Globus pallidus (tissue), 1 donor: ENCODE measurements around the gene P2RY8.
"Not testable (repeated sequence)": the region's sequence is repeated elsewhere in the genome, so short reads cannot be mapped to it uniquely, and the experiment has no call there.

Experiments used
- DNase-seq: peaks from one replicate; pipeline ENCODE4 v3.0.0-alpha.2; 2015; ENCODE audit warnings: low spot score

P2RY8 gene

DNA sequence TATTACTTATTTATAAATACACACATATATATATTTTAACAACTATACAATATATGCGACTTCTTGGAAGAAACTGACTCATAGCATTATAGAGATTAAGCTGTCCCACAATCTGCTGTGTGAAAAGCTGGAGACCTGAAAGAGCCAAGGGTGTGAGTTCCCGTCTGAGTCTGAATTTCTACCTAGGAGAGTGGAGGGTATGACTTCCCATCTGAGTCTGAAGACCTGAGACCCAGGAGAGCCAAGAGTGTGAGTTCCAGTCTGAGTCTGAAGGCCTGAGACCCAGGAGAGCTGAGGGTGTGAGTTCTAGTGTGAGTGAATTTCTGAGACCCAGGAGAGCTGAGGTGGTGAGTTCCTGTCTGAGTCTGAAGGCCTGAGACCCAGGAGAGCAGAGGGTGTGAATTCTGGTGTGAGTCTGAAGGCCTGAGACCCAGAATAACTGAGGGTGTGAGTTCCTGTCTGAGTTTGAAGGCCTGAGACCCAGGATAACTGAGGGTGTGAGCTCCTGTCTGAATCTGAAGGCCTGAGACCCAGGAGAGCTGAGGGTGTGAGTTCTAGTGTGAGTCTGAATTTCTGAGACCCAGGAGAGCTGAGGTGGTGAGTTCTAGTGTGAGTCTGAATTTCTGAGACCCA is 8.9 kb upstream of the P2RY8 start:
- DNase-seq = no peak

DNA sequence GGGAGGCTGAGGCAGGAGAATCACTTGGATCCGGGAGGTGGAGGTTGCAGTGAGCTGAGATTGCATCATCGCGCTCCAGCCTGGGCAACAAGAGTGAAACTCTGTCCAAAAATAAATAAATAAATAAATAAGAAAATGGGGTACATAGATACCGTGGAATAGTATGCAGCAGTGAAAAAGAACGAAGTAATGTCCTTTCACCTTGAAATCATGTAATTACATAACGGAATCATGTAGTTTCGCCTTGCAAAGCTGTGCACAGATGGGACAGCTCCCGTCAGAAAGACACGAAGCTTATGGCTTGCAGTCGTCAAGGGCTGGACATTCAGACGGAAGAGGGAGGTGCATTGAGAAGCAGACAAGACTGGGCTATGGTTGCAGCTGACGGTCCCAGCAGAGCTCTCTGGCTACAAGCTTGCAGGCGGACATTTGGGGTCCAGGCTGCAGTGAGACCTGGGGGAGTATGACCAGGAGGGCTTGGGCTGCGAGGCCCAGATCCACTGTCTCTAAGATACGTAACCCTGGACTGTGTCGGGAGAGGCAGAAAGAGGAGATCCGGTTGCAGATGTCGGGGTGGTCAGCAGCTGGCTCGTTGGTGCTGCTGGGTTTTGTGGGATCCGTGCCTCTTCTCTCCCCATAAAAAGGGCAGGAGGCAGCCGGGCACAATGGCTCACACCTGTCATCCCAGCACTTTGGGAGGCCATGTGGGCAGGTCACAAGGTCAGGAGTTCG is 6.2 kb upstream of the P2RY8 start:
- no peak for DNase-seq

DNA sequence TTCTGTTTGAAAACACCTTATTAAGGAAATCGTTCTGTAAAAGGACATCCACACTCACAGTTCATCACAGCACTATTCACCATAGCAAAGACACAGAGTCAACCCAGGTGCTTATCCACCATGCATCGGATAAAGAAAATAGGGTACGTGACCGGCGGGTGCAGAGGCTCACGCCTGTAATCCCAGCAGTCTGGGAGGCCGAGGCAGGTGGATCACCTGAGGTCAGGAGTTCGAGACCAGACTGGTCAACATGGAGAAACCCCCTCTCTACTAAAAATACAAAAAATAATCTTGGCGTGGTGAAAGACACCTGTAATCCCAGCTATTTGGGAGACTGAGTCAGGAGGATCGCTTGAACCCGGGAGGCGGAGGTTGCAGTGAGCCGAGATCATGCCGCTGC is 2.2 kb upstream of the P2RY8 start:
- DNase-seq = not testable (repeated sequence)

DNA sequence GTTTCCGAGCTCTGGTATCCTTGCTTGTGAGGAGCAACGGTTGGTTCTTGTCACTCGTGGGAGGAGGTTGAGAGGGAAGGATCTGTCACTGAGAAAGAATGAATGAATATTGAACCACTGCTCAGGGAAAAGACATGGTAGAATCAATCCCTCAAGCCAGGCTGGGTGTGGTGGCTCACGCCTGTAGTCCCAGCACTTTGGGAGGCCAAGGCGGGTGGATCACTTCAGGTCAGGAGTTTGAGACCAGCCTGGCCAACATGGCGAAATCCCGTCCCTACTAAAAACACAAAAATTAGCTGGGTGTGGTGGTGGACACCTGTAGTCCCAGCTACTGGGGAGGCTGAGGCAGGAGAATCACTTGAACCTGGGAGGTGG is 718 bp upstream of the P2RY8 start:
- not testable (repeated sequence) for DNase-seq

DNA sequence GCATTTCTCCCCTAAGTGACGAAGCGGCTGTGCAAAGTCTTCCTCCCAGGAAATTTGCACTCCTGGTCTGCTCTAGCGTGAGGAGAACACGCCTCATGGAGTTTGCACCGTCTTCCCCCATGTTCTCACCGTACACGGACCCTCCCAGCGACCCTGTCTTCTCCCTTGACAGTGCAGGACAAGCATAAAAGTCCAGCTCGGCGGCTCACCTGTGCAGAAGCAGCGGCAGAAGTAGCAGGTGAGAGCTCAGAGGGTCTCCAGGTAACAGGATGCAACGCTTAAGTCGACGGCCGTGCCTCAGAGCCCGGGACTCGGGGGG is 314 bp downstream of the P2RY8 start:
- no peak for DNase-seq

DNA sequence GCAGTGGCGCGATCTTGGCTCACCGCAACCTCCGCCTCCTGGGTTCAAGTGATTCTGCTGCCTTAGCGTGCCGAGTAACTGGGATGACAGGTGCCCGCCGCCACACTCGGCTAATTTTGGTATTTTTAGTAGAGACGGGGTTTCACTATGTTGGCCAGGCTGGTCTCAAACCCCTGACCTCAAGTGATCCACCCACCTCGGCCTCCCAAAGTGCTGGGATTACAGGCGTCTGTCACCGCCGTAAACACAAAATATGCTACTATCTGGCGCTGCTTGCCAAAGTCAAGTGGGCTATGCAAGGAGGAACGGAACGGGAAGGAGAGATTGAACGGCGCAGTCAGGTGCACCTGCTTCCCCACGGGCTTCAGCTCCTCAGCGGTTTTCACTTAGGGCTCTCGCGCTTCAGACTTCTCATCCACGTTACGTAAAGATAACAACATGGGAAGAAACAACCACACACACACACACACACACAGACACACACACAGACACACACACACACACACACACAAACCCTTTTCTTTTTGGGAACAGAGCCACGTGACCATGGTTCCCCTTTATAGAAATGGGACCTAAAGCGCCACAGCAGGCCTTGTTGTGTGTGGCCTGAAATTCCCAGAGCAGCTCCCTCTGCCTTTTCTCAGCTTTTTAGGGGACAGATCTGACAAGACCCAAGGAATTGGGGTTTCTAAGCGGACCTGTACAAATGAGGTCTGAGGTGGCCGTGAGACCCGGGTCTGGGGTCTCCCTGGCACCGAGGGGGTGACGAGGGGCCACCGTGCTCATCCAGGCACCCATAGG is 1.5 kb downstream of the P2RY8 start:
- DNase-seq = no peak

DNA sequence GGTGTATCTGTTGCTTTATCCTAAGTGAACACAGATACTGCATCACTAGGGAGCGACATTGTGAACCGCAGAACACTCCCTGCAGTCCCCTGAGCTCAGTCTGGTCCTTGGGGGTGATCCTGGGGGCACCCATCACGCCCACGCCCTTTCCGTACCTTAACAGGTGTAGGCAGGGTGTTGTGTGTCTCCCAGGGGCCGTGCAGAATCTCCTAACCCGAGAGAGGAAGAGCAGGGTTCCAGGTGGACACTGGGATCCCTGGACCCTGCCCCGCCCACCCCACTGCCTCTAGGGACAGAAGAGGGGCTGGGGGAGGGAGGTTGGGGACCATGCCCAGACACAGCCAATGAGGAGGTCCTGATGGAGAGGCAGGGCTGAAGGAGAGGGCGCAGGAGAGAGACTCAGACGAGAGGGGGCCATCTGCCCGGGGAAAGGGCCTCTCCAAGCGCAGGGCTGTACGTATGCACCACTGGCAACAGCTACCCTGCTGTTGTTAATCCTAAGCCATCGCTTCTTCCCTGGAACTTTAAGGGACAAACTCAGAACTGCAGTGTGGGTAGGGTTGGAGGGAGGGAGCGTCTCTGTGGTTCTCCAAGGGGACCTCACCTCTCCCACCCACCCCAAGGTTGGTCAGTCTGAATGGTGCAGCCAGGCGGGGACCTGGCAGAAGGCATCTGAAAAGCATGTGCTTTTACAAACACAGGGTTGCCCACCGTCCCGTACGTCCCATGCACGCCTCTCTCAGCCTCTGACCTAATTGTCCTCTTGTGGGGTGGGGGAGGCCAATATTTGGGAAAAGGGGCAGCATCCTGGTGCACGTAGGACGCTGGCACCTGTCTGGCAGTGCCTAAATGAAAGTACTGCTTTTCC is 2.5 kb downstream of the P2RY8 start:
- no peak for DNase-seq

DNA sequence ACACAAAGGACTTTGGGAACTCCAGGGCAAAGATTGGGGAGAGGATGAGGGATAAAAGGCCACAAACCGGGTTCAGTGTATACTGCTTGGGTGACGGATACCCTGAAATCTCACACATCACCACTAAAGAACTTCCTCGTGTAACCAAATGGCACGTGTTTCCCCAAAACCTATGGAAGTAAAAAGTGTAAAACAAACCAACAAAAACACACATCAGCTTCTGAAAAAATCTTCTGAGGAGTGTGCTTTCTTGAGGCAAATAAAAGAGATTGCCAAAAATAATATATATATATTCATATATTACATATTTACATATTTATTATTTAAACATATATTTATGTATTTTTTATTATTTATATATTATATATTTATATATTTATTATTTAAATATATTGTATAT is 3.9 kb downstream of the P2RY8 start:
- no peak for DNase-seq

DNA sequence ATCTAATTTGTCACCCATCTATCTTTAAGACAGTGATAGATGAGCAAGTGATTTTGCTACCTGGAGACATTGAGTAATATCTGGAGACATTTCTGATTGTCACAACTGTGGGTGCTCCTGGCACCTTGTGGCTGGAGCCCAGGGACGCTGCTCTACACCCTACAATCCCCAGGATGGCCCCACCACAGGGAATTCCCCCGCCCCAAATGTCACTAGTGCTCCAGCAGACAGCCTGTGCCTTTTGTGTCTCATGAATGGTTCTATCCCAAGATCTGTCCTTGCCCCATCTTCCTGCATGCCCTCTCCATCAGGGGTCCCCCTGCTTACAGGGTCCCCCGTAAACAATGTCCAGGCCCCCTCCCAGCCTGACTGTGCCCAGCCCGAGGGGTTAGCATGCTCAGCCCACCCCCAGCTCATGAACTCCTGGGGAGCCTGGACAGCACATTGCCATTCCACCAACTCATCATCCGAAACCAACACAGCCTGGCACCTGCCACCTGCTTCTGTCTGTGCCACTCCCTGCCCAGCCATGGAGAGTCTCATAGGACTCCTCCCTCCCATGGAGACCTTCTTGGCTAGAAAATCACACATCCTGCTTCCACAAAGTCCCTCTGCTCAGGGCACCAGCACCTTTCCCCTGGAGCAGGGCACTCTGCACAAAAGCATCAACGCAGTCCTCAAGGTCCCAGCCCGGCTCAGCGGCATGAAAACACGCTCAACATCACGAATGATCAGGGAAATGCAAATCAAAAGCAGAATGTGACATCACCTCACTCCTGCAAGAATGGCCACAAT is 5.7 kb downstream of the P2RY8 start:
- DNase-seq = no peak

DNA sequence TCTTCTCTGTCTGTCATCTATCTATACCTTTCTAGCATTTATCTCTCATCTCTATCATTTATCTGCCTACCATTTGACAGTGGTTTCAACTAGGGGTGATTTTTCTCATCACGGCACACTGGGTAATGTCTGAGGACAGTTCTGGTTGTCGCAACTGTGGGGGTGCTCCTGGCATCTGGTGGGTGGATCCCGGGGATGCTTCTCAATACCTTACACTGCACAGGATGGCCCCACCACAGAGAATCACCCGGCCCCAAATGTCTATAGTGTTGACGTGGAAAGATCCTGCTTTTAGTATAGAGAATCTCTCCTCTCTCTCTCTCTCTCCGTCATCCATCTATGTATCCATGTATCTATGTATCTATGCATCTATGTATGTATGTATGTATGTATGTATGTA is 7.2 kb downstream of the P2RY8 start:
- no peak for DNase-seq

DNA sequence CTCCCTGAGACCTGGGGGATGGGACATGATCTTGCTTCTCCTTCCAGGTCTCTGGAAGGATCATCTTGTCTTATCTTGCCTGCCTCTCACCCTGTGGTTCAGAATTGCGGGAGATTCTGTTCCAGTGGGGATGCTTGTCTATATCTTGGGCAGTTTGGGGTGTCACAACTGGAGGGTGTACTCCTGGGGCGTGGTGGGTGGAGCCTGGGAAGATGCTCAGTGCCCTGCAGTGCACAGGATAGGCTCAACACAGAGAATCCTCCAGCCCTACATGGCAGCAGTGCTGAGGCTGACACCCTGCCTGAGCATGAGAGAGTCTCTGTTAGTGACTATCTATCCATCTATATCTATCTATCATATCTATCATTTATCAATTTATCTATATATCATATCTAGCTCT is 7.7 kb downstream of the P2RY8 start:
- no peak for DNase-seq

DNA sequence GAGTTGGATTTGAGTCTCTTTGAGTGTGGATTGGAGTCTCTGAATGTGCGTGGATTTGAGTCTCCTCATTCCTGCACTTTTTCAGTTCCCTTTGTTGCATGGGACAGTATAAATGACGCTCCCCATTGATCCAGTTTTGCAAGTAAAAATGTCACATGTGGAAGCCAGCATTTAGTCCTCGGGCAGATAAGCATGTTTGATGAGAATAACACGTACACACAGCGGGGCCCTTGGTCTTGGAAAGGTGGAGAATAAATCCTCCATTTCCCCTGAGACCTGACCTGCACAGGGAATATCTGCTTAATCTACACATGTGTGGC is 8.1 kb downstream of the P2RY8 start:
- DNase-seq = no peak

DNA sequence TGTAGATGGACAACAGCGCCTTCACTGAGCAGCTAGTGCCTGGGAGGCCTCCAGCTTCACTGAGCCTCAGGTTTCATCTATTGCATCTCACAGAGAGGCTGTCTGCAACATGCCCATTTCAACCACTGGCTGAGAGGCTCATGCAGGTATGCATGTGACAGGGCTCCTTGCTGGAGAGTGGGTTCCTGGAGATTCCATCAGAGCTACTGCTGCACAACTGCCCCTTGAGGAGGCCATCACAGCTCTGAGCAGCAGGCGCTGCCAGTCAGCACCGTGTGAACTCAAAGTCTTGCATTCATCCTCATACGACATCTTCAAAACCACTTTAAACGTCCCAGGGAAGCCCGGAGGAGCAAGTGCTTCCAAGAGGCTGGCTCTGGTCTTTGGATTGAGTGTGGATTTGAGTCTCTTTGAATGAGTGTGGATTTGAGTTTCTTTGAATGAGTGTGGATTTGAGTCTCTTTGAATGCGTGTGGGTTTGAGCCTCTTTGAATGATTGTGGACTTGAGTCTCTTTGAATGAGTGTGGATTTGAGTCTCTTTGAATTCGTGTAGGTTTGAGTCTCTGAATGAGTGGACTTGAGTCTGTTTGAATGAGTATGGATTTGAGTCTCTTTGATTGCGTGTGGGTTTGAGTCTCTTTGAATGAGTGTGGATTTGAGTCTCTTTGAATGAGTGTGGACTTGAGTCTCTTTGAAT is 8.7 kb downstream of the P2RY8 start:
- no peak for DNase-seq

DNA sequence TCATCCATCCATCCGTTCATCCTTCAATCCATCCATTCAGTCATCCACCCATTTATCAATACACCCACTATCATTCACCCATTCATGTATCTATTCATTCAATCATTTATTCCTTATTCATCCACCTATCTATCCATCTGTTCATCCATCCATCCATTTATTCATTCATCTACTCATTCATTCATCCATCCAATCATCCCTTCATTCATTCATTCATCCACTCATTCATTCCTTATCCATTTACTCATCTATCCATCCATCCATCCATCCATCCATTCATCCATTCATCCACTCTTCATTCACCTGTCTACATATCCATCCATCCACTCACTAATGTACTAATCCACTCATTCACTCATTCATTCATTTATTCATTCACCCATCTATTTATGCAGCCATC is 9.5 kb downstream of the P2RY8 start:
- no peak for DNase-seq

DNA sequence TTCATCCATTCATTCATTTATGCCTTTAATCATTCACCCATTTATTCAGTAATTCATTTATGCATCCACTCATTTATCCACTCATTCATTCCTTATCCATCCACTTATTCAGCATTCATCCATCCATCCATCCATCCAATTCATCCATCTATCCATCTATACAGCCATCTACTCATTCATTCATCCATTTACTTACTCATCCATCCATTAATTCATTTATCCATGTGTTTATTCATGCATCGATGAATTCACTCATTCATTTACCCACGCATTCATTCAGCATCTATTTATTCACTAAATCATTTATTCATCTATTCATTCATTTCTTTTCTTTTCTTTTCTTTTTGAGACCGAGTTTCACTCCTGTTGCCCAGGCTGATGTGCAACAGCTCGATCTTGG is 10.4 kb downstream of the P2RY8 start:
- DNase-seq = no peak

DNA sequence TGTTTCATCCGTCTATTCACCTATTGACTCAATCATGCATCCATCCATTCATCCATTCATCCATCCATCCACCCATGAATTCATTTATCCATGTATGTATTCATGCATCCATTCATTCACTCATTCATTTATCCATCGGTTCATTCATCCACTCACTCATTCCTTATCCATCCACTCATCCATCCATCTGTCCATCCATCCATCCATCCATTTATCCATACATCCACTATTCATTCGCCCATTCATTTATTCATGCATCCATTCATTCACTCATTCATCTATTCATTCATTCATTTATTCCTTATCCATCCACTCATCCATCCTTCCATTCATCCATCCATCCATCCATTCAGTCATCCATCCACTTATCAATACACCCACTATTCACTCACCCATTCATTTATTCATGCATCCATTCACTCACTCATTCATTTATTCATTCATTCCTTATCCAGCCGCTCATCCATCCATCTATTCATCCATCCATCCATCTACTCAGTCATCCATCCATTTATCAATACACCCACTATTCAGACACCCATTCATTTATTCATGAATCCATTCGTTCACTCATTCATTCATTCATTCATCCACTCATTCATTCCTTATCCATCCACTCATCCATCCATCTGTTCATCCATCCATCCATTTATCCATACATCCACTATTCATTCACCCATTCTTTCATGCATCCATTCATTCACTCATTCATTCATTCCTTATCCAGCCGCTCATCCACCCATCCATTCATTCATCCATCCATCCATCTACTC is 11.2 kb downstream of the P2RY8 start:
- DNase-seq = no peak

DNA sequence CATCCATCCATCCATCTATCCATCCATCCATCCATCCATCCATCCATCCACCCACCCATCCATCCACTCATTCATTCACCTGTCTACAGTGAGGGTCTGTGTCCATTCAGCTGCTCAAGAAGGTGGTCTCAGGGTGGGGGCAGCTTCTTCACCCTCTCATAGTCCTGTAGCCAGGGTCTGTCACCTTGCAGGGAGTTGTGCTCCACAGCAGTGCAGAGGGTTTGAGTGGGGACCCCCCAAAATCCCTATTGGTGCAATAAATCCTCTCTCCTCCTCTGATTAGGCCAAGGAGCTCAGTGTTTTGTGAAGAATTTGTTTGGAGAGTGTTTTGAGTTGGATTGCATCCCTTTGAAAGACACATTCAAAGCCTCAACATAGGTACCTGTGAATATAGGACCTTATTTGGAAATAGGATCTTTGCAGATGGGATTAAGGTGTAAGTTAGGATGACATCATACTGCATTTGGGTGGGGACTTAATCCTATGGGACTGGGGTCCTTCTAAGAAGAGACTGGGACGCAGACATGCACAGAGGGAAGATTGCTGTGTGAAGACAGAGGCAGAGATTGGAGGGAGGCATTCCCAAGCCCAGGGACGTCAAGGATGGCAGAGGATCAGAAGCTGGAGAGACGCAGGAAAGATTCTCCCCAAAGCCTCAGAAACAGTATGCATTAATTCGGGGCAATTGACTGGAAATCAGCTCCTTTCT is 12.0 kb downstream of the P2RY8 start:
- DNase-seq = no peak

DNA sequence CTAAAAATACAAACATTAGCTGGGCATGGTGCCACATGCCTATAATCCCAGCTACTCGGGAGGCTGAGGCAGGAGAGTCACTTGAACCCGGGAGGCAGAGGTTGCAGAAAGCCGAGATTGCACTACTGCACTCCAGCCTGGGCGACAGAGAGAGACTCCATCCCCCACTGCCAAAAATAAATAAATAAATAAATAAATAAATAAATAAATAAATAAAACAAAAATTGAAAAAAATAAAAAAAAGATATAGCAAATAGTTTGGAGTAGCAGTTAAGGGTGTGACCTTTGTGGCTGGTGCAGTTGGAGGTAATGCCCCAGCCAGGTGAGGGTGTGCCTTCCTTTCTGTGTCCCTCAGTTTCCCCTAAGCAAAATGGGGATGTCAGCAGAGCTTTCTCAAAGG is 14.1 kb downstream of the P2RY8 start:
- DNase-seq = not testable (repeated sequence)

DNA sequence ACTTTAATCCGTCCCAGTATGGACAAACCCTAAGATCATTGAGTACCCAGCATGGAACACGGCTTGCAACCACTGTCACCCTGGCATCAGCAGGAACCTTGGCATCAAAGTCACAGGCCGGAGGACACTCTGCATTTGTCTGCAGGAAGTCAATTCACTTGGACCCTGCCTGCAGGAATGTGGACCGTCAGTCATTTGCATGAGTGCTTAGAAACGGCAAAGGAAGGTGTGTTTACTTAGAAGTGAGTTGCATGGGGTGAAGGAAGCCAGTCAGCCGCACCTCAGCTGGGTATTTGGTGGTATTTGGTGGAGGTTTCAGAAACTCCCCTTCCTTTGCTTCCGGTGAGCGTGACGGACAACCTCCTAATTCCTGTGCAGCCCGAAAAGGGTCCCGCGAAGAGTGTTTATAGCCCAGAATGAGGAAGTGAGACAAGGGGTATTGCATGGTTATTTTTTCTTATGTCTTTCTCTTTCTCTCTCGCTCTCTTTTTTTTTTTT is 15.5 kb downstream of the P2RY8 start:
- no peak for DNase-seq

DNA sequence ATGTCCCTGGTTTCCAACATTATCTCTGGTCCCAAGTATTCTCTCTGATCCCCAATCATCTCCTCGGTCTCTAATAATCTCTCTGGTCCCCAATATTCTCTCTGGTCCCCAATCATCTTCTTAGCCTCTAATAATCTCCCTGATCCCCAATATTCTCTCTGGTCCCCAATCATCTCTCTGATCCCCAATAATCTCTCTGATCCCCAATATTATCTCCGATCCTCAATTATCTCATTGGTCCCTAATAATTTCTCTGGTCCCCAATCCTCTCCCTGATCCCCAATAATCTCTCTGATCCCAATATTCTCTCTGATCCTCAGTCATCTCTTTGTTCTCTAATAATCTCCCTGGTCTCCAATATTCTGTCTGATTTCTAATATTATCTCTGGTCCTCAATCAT is 16.6 kb downstream of the P2RY8 start:
- no peak for DNase-seq
